Measurements from ENCODE around the gene PBRM1.
"Not testable (repeated sequence)": the region's sequence is repeated elsewhere in the genome, so short reads cannot be mapped to it uniquely, and the experiment has no call there.

PBRM1 gene

GRCh38 chr3:52703341-52703740 lies 17.6 kb upstream of the PBRM1 start:
- DNase-seq, result no peak

DNA sequence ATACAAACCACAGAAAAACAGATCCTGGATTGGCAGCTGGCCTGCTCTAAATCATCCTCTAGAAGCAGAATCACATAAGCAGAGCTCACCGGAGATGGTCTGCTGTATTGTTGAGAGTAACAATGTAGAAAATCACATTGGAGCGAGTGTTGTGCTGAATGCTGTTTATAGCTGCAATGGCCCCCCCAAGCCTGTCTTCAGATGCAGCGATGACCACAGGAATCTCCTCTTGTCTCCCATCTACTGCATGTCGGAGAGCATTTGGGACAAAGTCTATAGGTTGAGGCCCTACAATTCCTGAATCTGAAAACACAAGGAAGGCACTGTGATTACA lies 11.9 kb upstream of the PBRM1 start:
- DNase-seq, result no peak

- DNase-seq, result no peak
Observed at GRCh38 chr3:52696830-52697631, 11.3 kb upstream of the PBRM1 start.

- no peak for DNase-seq
Observed at GRCh38 chr3:52695798-52696671, 10.3 kb upstream of the PBRM1 start.

GRCh38 chr3:52694528-52695189 lies 8.9 kb upstream of the PBRM1 start:
- no peak for DNase-seq

DNA sequence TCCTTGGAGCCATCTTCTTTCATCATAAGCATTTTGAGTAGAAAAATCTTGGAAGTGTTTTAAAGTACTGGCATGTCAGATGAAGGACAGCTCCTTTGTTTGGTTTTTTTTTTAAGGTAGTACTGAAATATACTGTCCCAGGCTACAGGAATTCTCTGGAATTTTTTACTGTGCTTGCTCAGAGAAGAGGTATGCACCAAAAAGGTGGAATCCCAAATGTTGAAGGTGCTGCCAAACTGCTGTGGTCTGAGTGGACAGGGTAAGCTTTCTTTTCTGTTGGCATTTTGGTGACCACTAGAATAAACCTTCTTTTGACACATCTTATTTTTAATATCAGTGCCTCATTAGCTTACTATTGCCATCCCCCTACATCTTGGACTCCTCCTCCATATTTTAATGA lies 7.4 kb upstream of the PBRM1 start:
- DNase-seq, result no peak

GRCh38 chr3:52690560-52690959 lies 4.8 kb upstream of the PBRM1 start:
- DNase-seq, result no peak

DNA sequence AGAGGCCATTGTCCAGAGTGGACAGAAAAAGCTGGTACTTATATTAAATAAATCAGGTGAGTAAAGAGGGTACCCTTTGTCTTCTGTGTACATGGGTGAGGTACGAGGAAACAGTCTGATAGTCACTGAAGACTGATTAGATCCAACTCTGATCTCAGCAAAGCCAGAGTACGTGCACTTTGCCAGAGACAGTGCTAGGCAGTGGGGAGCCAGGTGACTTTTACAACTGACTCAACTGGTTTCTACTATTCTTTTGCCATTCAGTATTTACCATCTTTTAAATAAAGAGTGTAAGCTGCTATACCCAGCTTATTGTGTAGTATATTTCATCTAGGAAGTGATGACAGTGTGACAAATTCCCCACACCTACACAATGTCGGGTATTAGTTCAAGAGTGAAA lies 3.4 kb upstream of the PBRM1 start:
- DNase-seq, result no peak

DNA sequence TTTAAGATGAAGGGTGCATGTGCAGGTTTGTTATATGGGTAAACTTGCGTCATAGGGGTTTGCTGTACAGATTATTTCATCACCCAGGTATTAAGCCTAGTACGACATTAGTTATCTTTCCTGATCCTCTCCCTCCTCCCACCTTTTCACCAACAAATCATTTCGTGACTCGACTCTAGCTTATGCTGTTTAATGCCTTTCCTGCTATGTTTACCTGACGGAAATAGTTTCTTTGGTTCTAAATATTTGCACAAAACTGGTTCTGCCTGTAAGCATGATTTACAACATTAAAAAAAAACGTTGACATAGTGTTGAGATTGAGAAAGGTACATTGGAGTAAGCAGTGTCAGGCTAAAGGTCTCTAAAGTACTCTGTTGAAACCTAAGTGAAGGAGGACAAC lies 2.6 kb upstream of the PBRM1 start:
- no peak for DNase-seq

DNA sequence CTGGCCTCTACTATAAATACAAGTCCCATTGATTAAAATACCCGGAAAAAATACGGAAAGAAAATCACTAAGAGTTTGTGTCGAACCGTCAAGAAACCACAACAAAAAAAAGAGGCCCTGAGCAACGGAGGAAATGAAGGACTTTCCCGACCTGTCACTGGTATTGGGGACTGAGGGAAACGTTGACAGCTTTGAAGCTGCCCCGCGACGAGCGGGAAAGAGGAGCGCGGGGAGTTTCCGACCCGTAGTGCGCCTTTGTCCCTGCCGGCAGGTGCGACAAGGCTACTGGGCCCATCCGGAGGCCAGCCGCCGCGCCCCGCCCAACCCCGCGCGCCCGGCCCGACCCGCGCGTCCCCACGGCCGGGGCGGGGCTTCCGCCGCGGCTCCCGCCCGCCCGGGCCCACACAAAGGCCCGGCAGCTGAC lies 416 bp downstream of the PBRM1 start:
- peak; percentile 78 for DNase-seq

GRCh38 chr3:52684184-52684583 lies 1.5 kb downstream of the PBRM1 start:
- no peak for DNase-seq

DNA sequence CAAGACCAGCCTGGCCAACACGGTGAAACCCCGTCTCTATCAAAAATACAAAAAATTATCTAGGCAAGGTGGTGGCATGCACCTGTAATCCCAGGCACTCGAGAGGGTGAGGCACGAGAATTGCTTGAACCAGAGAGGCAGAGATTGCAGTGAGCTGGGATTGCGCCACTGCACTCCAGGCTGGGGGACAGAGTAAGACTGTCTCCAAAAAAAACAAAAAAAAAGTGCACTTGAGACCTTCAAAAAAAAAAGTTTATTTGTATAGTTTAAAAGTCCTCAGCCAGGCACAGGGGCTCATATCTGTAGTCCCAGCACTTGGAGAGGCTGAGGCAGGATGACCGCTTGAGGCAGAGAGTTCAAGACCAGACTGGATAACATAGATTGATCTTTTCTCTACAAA lies 2.1 kb downstream of the PBRM1 start:
- DNase-seq, result no peak

DNA sequence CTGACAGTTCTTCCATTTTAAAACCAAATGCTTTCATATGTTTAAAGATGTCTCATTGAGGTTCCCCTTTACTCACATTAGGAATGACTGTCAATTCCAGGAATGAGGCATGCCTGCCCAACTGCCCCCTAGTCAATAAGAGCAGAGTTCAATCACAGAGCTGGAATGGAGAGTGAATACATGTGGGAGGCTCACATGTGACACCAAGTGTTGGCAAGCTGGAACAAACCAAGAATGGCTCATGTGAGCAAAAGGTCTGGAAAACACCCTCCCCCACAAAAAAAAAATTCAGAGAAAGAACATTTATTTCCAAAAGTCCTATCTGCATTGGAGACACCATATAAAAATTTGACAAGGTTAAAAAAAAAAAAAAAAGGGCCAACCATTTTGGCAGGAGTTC lies 3.7 kb downstream of the PBRM1 start:
- no peak for DNase-seq

DNA sequence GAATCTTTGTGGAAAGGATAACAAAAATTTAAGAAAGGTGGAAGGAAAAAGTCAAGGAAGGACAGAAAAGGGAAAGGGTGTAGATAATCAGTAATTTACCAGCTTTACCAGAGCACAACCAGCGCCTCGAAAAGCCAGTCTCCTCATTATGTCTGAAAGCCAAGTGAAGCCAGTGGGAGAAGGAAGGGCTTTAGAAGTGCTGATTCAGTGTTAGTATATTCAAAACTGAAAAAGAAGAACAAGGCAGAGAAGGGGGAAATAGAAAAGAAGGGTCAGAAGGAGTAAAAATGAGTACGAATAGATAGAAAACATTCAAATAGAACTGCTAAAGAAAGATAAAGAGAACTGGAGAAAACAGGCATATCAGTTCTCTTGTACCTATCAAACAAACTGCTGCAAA lies 4.1 kb downstream of the PBRM1 start:
- DNase-seq, result no peak

GRCh38 chr3:52679811-52680210 lies 5.9 kb downstream of the PBRM1 start:
- DNase-seq, result no peak

GRCh38 chr3:52679199-52679538 lies 6.5 kb downstream of the PBRM1 start:
- DNase-seq, result no peak

- no peak for DNase-seq
Observed at GRCh38 chr3:52678265-52679198, 7.2 kb downstream of the PBRM1 start.

DNA sequence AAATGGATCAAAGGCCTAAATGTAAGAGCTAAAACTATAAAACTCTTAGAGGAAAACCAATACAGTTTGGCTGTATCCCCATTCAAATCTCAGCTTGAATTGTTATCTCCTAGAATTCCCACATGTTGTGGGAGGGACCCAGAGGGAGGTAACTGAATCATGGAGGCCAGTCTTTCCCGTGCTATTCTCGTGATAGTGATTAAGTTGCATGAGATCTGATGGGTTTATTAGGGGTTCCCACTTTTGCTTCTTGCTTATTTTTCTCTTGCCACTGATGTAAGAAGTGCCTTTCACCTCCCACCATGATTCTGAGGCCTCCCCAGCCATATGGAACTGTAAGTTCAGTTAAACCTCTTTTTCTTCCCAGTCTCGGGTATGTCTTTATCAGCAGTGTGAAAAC lies 9.5 kb downstream of the PBRM1 start:
- DNase-seq, result not testable (repeated sequence)

DNA sequence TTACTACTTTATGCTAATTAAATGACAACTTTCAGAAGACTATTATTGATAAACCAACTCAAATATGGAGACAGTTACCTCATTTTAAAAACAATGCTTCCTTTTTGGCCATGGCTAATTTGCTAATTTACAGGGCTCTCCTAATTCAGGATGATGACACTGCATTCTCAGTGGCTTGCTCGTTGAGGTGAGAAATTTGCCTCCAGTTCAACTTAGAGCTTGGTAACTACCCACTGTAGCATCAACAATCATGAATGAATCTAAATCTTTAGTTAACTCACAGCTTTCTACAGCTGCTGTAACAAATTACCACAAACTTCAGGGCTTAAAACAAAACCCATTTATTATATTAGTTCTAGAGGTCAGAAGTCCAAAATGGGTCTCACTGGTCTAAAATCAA lies 14.0 kb downstream of the PBRM1 start:
- DNase-seq, result no peak

DNA sequence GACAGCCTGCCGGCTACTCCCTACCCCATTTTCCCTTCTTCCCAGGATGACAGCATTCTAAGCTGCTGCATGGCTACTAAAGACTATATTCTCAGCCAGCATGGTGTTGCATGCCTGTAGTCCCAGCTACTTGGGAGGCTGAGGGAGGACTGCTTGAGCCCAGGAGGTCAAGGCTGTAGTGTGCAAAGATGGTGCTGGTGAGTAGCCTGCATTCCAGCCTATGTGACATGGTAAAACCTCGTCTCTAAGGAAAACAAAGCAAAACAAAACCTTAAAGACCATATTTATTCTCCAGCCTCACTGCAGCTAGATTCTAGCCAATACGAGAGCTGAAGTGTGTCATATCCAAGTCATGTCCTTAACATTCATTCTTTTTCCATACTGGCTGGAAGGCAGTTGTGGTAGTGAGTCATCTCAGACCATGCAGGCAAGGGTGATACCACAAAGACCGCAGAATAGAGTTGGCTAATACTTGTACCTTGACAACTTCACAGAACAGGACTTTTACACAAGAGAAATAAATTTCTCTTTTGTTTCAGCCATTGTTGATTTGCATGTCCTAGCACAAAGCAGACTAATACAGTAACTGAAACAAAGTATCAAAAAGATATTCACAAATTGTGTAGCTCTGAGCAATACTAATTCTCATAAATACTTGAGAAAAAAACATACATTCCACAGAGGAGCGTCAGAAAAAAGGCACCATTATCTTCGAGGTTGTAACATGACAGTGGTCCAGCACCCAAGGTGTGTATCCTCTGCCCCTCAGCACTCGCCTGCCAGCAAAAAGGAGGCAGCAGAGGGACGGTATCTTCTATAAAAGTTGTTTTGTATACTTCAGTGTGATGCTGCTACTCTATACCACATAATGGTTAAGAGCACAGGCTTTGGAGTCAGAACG lies 14.8 kb downstream of the PBRM1 start:
- DNase-seq, result peak; percentile 99

DNA sequence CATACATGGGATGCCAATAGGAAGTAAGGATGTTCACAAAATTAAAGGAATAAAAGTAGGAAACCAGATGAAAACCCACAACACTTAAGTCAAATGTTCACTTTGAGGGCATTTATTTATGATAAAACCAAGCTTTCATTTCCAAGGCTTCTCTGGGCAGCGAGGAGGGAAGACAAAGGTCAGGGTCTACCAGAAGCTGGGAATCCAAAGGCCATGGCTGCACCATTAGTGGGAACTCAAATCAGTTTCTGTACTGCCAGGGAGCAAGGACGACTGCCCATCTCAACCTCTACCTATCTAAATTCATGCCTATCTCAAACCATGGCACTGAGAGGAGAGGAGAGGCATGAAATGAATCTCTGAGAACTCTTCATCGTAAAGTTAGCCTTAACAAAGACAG lies 22.6 kb downstream of the PBRM1 start:
- DNase-seq, result no peak

DNA sequence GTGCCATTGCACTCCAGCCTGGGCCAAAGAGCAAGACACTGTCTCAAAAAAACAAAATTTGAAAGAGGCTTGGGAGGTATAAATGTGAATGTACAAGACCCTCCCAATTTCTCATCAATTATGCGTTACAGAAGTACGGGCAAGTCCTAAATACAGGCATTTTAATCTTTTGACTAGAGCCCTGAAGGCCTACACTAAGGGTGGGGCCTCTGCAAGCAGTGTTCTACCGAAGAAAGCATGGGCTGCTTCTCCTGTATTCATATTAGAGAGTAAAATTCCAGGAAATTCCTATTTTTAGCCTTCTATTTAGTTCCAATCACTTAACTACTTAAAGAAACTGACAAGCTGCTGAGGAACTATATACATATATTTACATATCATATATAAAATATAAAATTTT lies 25.7 kb downstream of the PBRM1 start:
- DNase-seq, result no peak

All from amniotic stem cell (primary cell).